Upper lobe of left lung (tissue), 6 donors: ENCODE measurements around the gene XRCC2. TPM values are rescaled to one million over a fixed set of nuclear protein-coding genes. Genes with fewer than 3 reads are reported as not detected.

Experiments
- ATAC-seq, 2 donors: fragments of 200-7000 bp; cut with Tn5 transposase; one replicate each; pipeline ENCODE4 v1.9.1; 2022; ENCODE audit warnings: mild to moderate bottlenecking in 2 of 2, moderate library complexity in 2 of 2; ENCODE audit not compliant: low FRiP score in 2 of 2
- DNase-seq, 2 donors: peaks; one replicate each; pipeline ENCODE4 v3.0.0-alpha.2; 2019 to 2020
- H3K27ac ChIP-seq, 4 donors: fragments of 200-600 bp; sonication (generic); one replicate each; pipeline ENCODE4 v1.5.1; 2016 to 2019
- H3K27me3 ChIP-seq, 4 donors: fragments of 200-600 bp; sonication (generic); one replicate each; pipeline ENCODE4 v1.5.1; 2017 to 2019
- H3K36me3 ChIP-seq, 4 donors: fragments of 200-600 bp; sonication (generic); one replicate each; pipeline ENCODE4 v1.5.1; 2016 to 2019
- H3K4me1 ChIP-seq, 4 donors: fragments of 200-600 bp; sonication (generic); one replicate each; pipeline ENCODE4 v1.5.1; 2018 to 2019
- H3K4me3 ChIP-seq, 4 donors: fragments of 200-600 bp; sonication (generic); one replicate each; pipeline ENCODE4 v1.5.1; 2017 to 2019; ENCODE audit warnings: mild to moderate bottlenecking in 2 of 4, moderate library complexity in 1 of 4
- H3K9me3 ChIP-seq, 4 donors: fragments of 200-600 bp; sonication (generic); one replicate each; pipeline ENCODE4 v1.5.1; 2018 to 2019
- EP300 ChIP-seq, 4 donors: sonication (generic); formaldehyde crosslinking; IDR thresholded peaks; one replicate each; pipeline ENCODE4 v1.5.1; 2017; ENCODE audit warnings: antibody characterized with exemption in 4 of 4, control low read depth in 2 of 4
- POLR2A ChIP-seq, 4 donors: fragments of 450-650 bp; IDR thresholded peaks; one replicate each; pipeline ENCODE4 v1.5.1; 2016 to 2017; ENCODE audit warnings: antibody characterized with exemption in 4 of 4, mild to moderate bottlenecking in 2 of 4
- POLR2AphosphoS5 ChIP-seq, 2 donors: sonication (generic); formaldehyde crosslinking; IDR thresholded peaks; one replicate each; pipeline ENCODE4 v1.5.1; 2017; ENCODE audit warnings: antibody characterized with exemption in 2 of 2
- WGBS, 2 donors: methylation state at CpG; one replicate each; pipeline ENCODE4 v1.1.5; 2017 to 2018; 5-methylcytosine and 5-hydroxymethylcytosine counted together
- total RNA-seq, 6 donors: library from RNA; depleted of rRNA in 4 of 6; stranded (reverse); fragments of >200 nt in 4 of 6; gene quantifications; one replicate each; pipeline versions ENCODE4 v1.1.0 to v1.2.1, GENCODE V29; 2016 to 2021
- TF ChIP-seq, protein P1 (sequence below), 6 experiments: fragments of 450-650 bp in 4 of 6; fragments of 200-600 bp in 2 of 6; sonication (generic) in 2 of 6; IDR thresholded peaks; one replicate each; pipeline ENCODE4 v1.5.1; 2016 to 2019; ENCODE audit warnings: antibody characterized with exemption in 6 of 6
- donor health status: DM: no; HTN: no; CAD: no; lungs with moderate emphysema.
- donor health status: DM: no; HTN: yes; CAD: no; lungs with severe emphysema.

XRCC2 gene
- total RNA-seq, 6 donors from 2014 or later = 0.46 to 1.3 (median 1.00) TPM

- no peak overlapping the region for H3K4me3 ChIP-seq
- H3K27ac ChIP-seq = no peak overlapping the region
- WGBS, 2 donors = 79 to 87% methylated on average over 6 of the region's 6 CpGs
- no peaks in the 10 kb centered on the region for H3K36me3 ChIP-seq
- H3K4me1 ChIP-seq = no peaks in the 10 kb centered on the region
- H3K9me3 ChIP-seq = no peaks in the 10 kb centered on the region
- no peaks in the 10 kb centered on the region for H3K27me3 ChIP-seq
- ATAC-seq (no peak), DNase-seq (no peak)
- TF ChIP-seq POLR2AphosphoS5 (IDR thresholded peaks at IDR 0.05) (no peak), EP300 (IDR thresholded peaks at IDR 0.05) (no peak), POLR2A (IDR thresholded peaks at IDR 0.05) (no peak)
- TF ChIP-seq, protein P1, sequence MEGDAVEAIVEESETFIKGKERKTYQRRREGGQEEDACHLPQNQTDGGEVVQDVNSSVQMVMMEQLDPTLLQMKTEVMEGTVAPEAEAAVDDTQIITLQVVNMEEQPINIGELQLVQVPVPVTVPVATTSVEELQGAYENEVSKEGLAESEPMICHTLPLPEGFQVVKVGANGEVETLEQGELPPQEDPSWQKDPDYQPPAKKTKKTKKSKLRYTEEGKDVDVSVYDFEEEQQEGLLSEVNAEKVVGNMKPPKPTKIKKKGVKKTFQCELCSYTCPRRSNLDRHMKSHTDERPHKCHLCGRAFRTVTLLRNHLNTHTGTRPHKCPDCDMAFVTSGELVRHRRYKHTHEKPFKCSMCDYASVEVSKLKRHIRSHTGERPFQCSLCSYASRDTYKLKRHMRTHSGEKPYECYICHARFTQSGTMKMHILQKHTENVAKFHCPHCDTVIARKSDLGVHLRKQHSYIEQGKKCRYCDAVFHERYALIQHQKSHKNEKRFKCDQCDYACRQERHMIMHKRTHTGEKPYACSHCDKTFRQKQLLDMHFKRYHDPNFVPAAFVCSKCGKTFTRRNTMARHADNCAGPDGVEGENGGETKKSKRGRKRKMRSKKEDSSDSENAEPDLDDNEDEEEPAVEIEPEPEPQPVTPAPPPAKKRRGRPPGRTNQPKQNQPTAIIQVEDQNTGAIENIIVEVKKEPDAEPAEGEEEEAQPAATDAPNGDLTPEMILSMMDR (IDR thresholded peaks at IDR 0.05) = no peak
Measured at GRCh38 chr7:152640829-152641228, 35.1 kb downstream of the XRCC2 start.

DNA sequence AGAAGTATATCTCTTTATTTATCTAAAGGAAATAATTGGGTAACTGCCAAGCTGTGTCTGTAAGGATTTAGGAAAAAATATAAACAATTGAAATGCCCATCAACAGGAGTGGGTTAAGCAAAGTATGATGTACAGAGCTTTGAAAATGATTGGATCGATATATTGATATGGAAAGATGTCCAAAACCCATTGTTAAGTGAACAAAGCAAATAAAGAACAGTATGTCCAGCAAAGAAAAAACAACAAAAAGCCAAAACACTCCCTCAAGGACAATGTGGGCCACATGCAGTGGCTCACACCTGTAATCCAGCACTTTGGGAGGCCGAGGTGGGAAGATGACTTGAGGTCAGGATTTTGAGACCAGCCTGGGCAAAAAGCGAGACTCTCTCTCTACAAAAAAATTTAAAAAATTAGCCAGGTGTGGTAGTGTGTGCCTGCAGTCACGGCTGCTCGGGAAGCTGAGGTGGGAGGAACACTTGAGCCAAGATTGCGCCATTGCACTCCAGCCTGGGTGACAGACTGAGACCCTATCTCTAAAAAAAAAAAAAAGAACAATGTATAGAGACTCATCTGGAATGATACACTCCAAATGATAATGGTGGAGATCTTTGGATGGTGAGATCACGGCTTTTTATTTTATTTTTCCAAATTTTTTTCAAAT, 37.9 kb downstream of the XRCC2 start:
- TF ChIP-seq, protein P1 (IDR thresholded peaks at IDR 0.05) = no peak
- TF ChIP-seq POLR2A (IDR thresholded peaks at IDR 0.05) = no peak
- TF ChIP-seq POLR2AphosphoS5 (IDR thresholded peaks at IDR 0.05) = no peak
- no peak for TF ChIP-seq EP300 (IDR thresholded peaks at IDR 0.05)
- ATAC-seq = no peak

DNA sequence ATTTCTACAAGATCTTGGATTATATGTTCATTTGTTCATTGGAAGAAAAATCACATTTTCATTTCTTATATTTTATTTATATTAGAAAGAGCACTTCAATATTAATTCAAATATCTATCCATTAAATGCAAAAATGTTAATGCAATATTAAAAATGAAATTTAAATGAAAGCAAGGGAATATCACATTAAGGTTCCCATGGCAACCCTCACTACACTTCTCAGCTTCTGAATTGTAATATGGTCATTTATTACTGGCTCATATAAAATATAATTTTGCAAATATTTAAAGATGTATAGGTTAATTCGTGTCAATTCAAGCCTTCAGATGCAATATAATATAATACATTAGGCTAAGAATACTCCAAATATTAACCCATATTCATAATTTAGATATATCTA, 38.8 kb downstream of the XRCC2 start:
- Histone ChIP-seq H3K27ac (no peak overlapping the region), H3K4me1 (no peaks in the 10 kb centered on the region), H3K27me3 (no peaks in the 10 kb centered on the region), H3K4me3 (no peak overlapping the region), H3K36me3 (no peaks in the 10 kb centered on the region), H3K9me3 (no peaks in the 10 kb centered on the region)
- ATAC-seq = no peak
- TF ChIP-seq, protein P1 (IDR thresholded peaks at IDR 0.05) = no peak
- TF ChIP-seq POLR2AphosphoS5 (IDR thresholded peaks at IDR 0.05) (no peak), POLR2A (IDR thresholded peaks at IDR 0.05) (no peak), EP300 (IDR thresholded peaks at IDR 0.05) (no peak)
- 78 to 81% methylated on average over 1 of the region's 1 CpG for WGBS, 2 donors
- DNase-seq = no peak

More for the DNA sequence above, 37.9 kb downstream of the XRCC2 start:
- no peaks in the 10 kb centered on the region for H3K4me1 ChIP-seq
- H3K27ac ChIP-seq = no peak overlapping the region
- no peaks in the 10 kb centered on the region for H3K9me3 ChIP-seq
- H3K27me3 ChIP-seq = no peaks in the 10 kb centered on the region
- H3K4me3 ChIP-seq = no peak overlapping the region
- no peaks in the 10 kb centered on the region for H3K36me3 ChIP-seq
- no peak for DNase-seq
- 74 to 80% methylated on average over 7 of the region's 7 CpGs for WGBS, 2 donors

DNA sequence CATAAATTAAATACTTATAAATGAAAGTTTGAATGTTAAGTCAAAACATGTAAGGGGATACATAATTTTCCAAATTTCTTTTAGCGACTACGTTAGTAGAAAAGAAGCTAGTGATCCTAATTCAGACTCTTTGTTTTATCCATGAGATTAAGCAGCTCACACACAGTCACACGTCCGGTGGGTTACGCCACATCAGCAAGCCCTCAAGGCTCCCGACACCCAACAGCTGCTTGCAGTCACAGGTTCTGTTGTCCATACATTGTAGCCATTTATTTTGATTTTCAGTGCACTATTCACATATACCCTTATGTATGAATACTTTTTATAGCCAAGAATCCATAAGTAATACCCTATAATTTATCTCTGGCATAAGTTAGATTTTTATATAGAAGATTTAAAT, 39.5 kb downstream of the XRCC2 start:
- H3K9me3 ChIP-seq = no peaks in the 10 kb centered on the region
- TF ChIP-seq, protein P1 (IDR thresholded peaks at IDR 0.05) = no peak
- TF ChIP-seq EP300 (IDR thresholded peaks at IDR 0.05) (no peak), POLR2AphosphoS5 (IDR thresholded peaks at IDR 0.05) (no peak), POLR2A (IDR thresholded peaks at IDR 0.05) (no peak)
- no peak for DNase-seq
- no peaks in the 10 kb centered on the region for H3K36me3 ChIP-seq
- no peak overlapping the region for H3K27ac ChIP-seq
- no peak for ATAC-seq
- H3K4me1 ChIP-seq = no peaks in the 10 kb centered on the region
- WGBS, 2 donors = 82 to 84% methylated on average over 6 of the region's 6 CpGs
- H3K4me3 ChIP-seq = no peak overlapping the region
- H3K27me3 ChIP-seq = no peaks in the 10 kb centered on the region

GRCh38 chr7:152633504-152633903, 42.4 kb downstream of the XRCC2 start:
- Histone ChIP-seq H3K27me3 (no peaks in the 10 kb centered on the region), H3K4me3 (no peak overlapping the region), H3K36me3 (no peaks in the 10 kb centered on the region), H3K9me3 (no peaks in the 10 kb centered on the region), H3K27ac (no peak overlapping the region), H3K4me1 (no peaks in the 10 kb centered on the region)
- TF ChIP-seq POLR2A (IDR thresholded peaks at IDR 0.05) = no peak
- TF ChIP-seq EP300 (IDR thresholded peaks at IDR 0.05) = no peak
- TF ChIP-seq, protein P1 (IDR thresholded peaks at IDR 0.05) = no peak
- TF ChIP-seq POLR2AphosphoS5 (IDR thresholded peaks at IDR 0.05) = no peak
- DNase-seq = no peak
- 74 to 82% methylated on average over 8 of the region's 8 CpGs for WGBS, 2 donors
- ATAC-seq = no peak
